Esophagus muscularis mucosa (tissue), 4 donors: ENCODE measurements around the gene KLHL3. TPM values are rescaled to one million over a fixed set of nuclear protein-coding genes. Genes with fewer than 3 reads are reported as not detected.

Experiments used
- DNase-seq: peaks from one replicate; pipeline ENCODE4 v3.0.0-alpha.2; 2017; ENCODE audit errors: extremely low spot score
- H3K27ac ChIP-seq, 4 donors: fragments of 200-600 bp; sonication (generic); replicated peaks in 1 of 4; 1 replicate in 3 of 4; 2 replicates in 1 of 4; pipeline ENCODE4 v1.5.1; 2016 to 2019; ENCODE audit warnings: mild to moderate bottlenecking in 1 of 4
- H3K27me3 ChIP-seq, 4 donors: fragments of 200-600 bp; sonication (generic); one replicate each; pipeline versions ENCODE4 v1.5.1 to v1.6.0; 2016 to 2019
- H3K36me3 ChIP-seq, 4 donors: fragments of 200-600 bp; sonication (generic); one replicate each; pipeline ENCODE4 v1.5.1; 2016 to 2019
- H3K4me1 ChIP-seq, 4 donors: fragments of 200-600 bp; sonication (generic); one replicate each; pipeline ENCODE4 v1.5.1; 2016 to 2019
- H3K4me3 ChIP-seq, 4 donors: fragments of 200-600 bp; sonication (generic); 1 replicate in 2 of 4; 2 replicates in 2 of 4; pipeline ENCODE4 v1.5.1; 2016 to 2019; ENCODE audit warnings: mild to moderate bottlenecking in 4 of 4, moderate library complexity in 1 of 4
- H3K9me3 ChIP-seq, 4 donors: fragments of 200-600 bp; sonication (generic); 1 replicate in 3 of 4; 2 replicates in 1 of 4; pipeline ENCODE4 v1.5.1; 2016 to 2019
- CTCF ChIP-seq, 3 experiments: fragments of 200-600 bp in 2 of 3; fragments of 450-650 bp in 1 of 3; sonication (generic) in 2 of 3; IDR thresholded peaks; one replicate each; pipeline ENCODE4 v1.5.1; 2017 to 2019; ENCODE audit warnings: antibody characterized with exemption in 3 of 3, mild to moderate bottlenecking in 2 of 3, moderate library complexity in 1 of 3
- EP300 ChIP-seq: sonication (generic); formaldehyde crosslinking; IDR thresholded peaks from one replicate; pipeline ENCODE4 v1.6.1; 2017; ENCODE audit warnings: antibody characterized with exemption
- POLR2A ChIP-seq: fragments of 450-650 bp; IDR thresholded peaks from one replicate; pipeline ENCODE4 v1.6.1; 2017; ENCODE audit warnings: antibody characterized with exemption, moderate library complexity, mild to moderate bottlenecking, low read depth
- POLR2AphosphoS5 ChIP-seq, 2 donors: sonication (generic); formaldehyde crosslinking; IDR thresholded peaks; one replicate each; pipeline ENCODE4 v1.6.1; 2017; ENCODE audit warnings: antibody characterized with exemption in 2 of 2
- WGBS: methylation state at CpG from one replicate; pipeline ENCODE4 v1.1.5; 2018; 5-methylcytosine and 5-hydroxymethylcytosine counted together
- intact Hi-C: fragments of 100-400 bp; cut with DNase I; formaldehyde crosslinking; loops from one replicate; pipeline ENCODE4 v1.15.1; 2023
- total RNA-seq, 4 donors: library from RNA; depleted of rRNA; stranded (reverse); fragments of >200 nt; gene quantifications; one replicate each; pipeline versions ENCODE4 v1.1.0 to v1.2.1, GENCODE V29; 2016

Gene KLHL3
- total RNA-seq, 4 donors from 2014 or later: 3.0 to 7.8 (median 5.6) TPM

GRCh38 chr5:137606401-137606800 is 129.5 kb downstream of the KLHL3 start:
- Histone ChIP-seq H3K36me3 (no peaks in the 10 kb centered on the region), H3K4me3 (no peak overlapping the region), H3K27ac (no peak overlapping the region), H3K4me1 (no peaks in the 10 kb centered on the region), H3K9me3 (no peaks in the 10 kb centered on the region), H3K27me3 (peaks cover 0 to 34% (median 0%) of the 10 kb centered on the region in 4 donors)
- intact Hi-C loops: no loop called here
- 72% methylated on average over 2 of the region's 2 CpGs for WGBS
- DNase-seq: no peak
- TF ChIP-seq EP300 (no peak), POLR2A (no peak), CTCF (IDR thresholded peaks at IDR 0.05) (no peak), POLR2AphosphoS5 (IDR thresholded peaks at IDR 0.05) (no peak)

GRCh38 chr5:137605411-137605810 is 130.5 kb downstream of the KLHL3 start:
- TF ChIP-seq EP300 (no peak), CTCF (IDR thresholded peaks at IDR 0.05) (no peak), POLR2AphosphoS5 (IDR thresholded peaks at IDR 0.05) (no peak), POLR2A (no peak)

GRCh38 chr5:137604348-137605095 is 131.4 kb downstream of the KLHL3 start:
- Histone ChIP-seq H3K36me3 (no peaks in the 10 kb centered on the region), H3K9me3 (no peaks in the 10 kb centered on the region), H3K4me1 (no peaks in the 10 kb centered on the region), H3K27me3 (peaks cover 0 to 46% (median 0%) of the 10 kb centered on the region in 4 donors), H3K27ac (no peak overlapping the region), H3K4me3 (no peak overlapping the region)
- TF ChIP-seq CTCF (IDR thresholded peaks at IDR 0.05) (no peak), EP300 (no peak), POLR2AphosphoS5 (IDR thresholded peaks at IDR 0.05) (no peak), POLR2A (no peak)
- 38% methylated on average over 9 of the region's 9 CpGs for WGBS
- no peak for DNase-seq
- intact Hi-C loops: no loop called here

More at GRCh38 chr5:137605411-137605810, 130.5 kb downstream of the KLHL3 start:
- H3K27me3 ChIP-seq: peaks cover 0 to 39% (median 0%) of the 10 kb centered on the region in 4 donors
- no peak overlapping the region for H3K4me3 ChIP-seq
- no peaks in the 10 kb centered on the region for H3K36me3 ChIP-seq
- H3K27ac ChIP-seq: no peak overlapping the region
- DNase-seq: no peak
- intact Hi-C loops: no loop called here
- no peaks in the 10 kb centered on the region for H3K4me1 ChIP-seq
- WGBS: 43% methylated on average over 4 of the region's 4 CpGs
- no peaks in the 10 kb centered on the region for H3K9me3 ChIP-seq

GRCh38 chr5:137603891-137604290 is 132.0 kb downstream of the KLHL3 start:
- WGBS: 100% methylated on average over 1 of the region's 1 CpG
- no peak for TF ChIP-seq EP300
- TF ChIP-seq POLR2AphosphoS5 (IDR thresholded peaks at IDR 0.05): no peak
- no peak for TF ChIP-seq POLR2A
- TF ChIP-seq CTCF (IDR thresholded peaks at IDR 0.05): no peak
- Histone ChIP-seq H3K4me3 (no peak overlapping the region), H3K4me1 (no peaks in the 10 kb centered on the region), H3K9me3 (no peaks in the 10 kb centered on the region), H3K27ac (no peak overlapping the region), H3K36me3 (no peaks in the 10 kb centered on the region), H3K27me3 (peaks cover 0 to 49% (median 0%) of the 10 kb centered on the region in 4 donors)
- no peak for DNase-seq
- intact Hi-C loops: no loop called here
